ENCODE data around the gene TMEM44. TPM values are rescaled to one million over a fixed set of nuclear protein-coding genes. Genes with fewer than 3 reads are reported as not detected.
A peak's percentile ranks its signal among the peaks of the same experiment; 100 is the strongest.

The TMEM44 gene
- total RNA-seq, 2 experiments from 2014 or later: 4.4 to 5.0 TPM

GRCh38 chr3:194588741-194589140, 44.5 kb downstream of the TMEM44 start:
- ATAC-seq (no peak), DNase-seq (no peak)
- ChIA-PET CTCF (interaction anchor here (1.0 to 1.6 kb wide), 3 partner anchors 45 to 255 kb away, joined by 3 to 5 read pairs (median 4); partner anchors contain the start of gene TMEM44), POLR2A (no interaction called here)
- no peak overlapping the region for H3K27ac Mint-ChIP-seq
- peaks cover 20% of the 10 kb centered on the region for H3K4me1 Mint-ChIP-seq (ENCODE audit: low read depth)
- intact Hi-C loops (cut with micrococcal nuclease): no loop called here
- H3K9me3 Mint-ChIP-seq: peaks cover 11% of the 10 kb centered on the region
- TF ChIP-seq CTCF (IDR thresholded peaks at IDR 0.05): no peak
- peaks cover 27% of the 10 kb centered on the region for H3K36me3 Mint-ChIP-seq (ENCODE audit: low read depth)
- H3K27me3 Mint-ChIP-seq: no peaks in the 10 kb centered on the region
- H3K4me3 Mint-ChIP-seq: no peak overlapping the region

- ChIA-PET POLR2A (no interaction called here), CTCF (interaction anchor here (1.0 to 1.6 kb wide), 3 partner anchors 45 to 254 kb away, joined by 3 to 5 read pairs (median 4); partner anchors contain the start of gene TMEM44)
- Mint-ChIP-seq H3K4me3 (no peak overlapping the region), H3K27ac (no peak overlapping the region), H3K27me3 (no peaks in the 10 kb centered on the region), H3K9me3 (peaks cover 11% of the 10 kb centered on the region), H3K4me1 (ENCODE audit: low read depth) (peaks cover 20% of the 10 kb centered on the region), H3K36me3 (ENCODE audit: low read depth) (peaks cover 27% of the 10 kb centered on the region)
- intact Hi-C loops (cut with micrococcal nuclease): no loop called here
- ATAC-seq (no peak), DNase-seq (no peak)
- no peak for TF ChIP-seq CTCF (IDR thresholded peaks at IDR 0.05)
Measured at GRCh38 chr3:194588236-194588635, 45.0 kb downstream of the TMEM44 start.

GRCh38 chr3:194587438-194587931, 45.7 kb downstream of the TMEM44 start:
- no peak overlapping the region for H3K27ac Mint-ChIP-seq
- TF ChIP-seq CTCF (IDR thresholded peaks at IDR 0.05): no peak
- H3K4me3 Mint-ChIP-seq: no peak overlapping the region
- ATAC-seq (no peak), DNase-seq (no peak)
- intact Hi-C loops (cut with micrococcal nuclease): no loop called here
- H3K27me3 Mint-ChIP-seq: no peaks in the 10 kb centered on the region
- CTCF ChIA-PET: interaction anchor here (0.7 kb wide), 2 partner anchors 116 to 272 kb away, joined by 3 read pairs; no protein-coding TSS in a partner anchor
- peaks cover 27% of the 10 kb centered on the region for H3K36me3 Mint-ChIP-seq (ENCODE audit: low read depth)
- peaks cover 20% of the 10 kb centered on the region for H3K4me1 Mint-ChIP-seq (ENCODE audit: low read depth)
- H3K9me3 Mint-ChIP-seq: peaks cover 11% of the 10 kb centered on the region
- POLR2A ChIA-PET: no interaction called here

- H3K4me3 Mint-ChIP-seq: no peak overlapping the region
- no peak for DNase-seq
- no peak for TF ChIP-seq CTCF (IDR thresholded peaks at IDR 0.05)
- no peak for ATAC-seq
- peaks cover 27% of the 10 kb centered on the region for H3K36me3 Mint-ChIP-seq (ENCODE audit: low read depth)
- no peak overlapping the region for H3K27ac Mint-ChIP-seq
- intact Hi-C loops (cut with micrococcal nuclease): no loop called here
- no peaks in the 10 kb centered on the region for H3K27me3 Mint-ChIP-seq
- ChIA-PET CTCF (interaction anchor here (0.7 to 1.2 kb wide), 5 partner anchors 47 to 271 kb away, joined by 3 to 4 read pairs (median 3); no protein-coding TSS in a partner anchor), POLR2A (no interaction called here)
- H3K4me1 Mint-ChIP-seq (ENCODE audit: low read depth): peaks cover 20% of the 10 kb centered on the region
- H3K9me3 Mint-ChIP-seq: peaks cover 12% of the 10 kb centered on the region
Measured at GRCh38 chr3:194586836-194587235, 46.4 kb downstream of the TMEM44 start.

- CTCF ChIA-PET: interaction anchor here (0.7 to 4.3 kb wide), 5 partner anchors 9 to 120 kb away, joined by 3 to 26 read pairs (median 4); no protein-coding TSS in a partner anchor
- Mint-ChIP-seq H3K4me1 (ENCODE audit: low read depth) (peaks cover 20% of the 10 kb centered on the region), H3K9me3 (peaks cover 12% of the 10 kb centered on the region), H3K4me3 (peak overlapping the region; percentile 97), H3K36me3 (ENCODE audit: low read depth) (peaks cover 27% of the 10 kb centered on the region), H3K27ac (no peak overlapping the region), H3K27me3 (no peaks in the 10 kb centered on the region)
- POLR2A ChIA-PET: no interaction called here
- TF ChIP-seq CTCF (IDR thresholded peaks at IDR 0.05): no peak
- intact Hi-C loops (cut with micrococcal nuclease): no loop called here
- no peak for ATAC-seq
- DNase-seq: no peak
Measured at GRCh38 chr3:194585880-194586281, 47.3 kb downstream of the TMEM44 start.

Measured in activated CD8-positive, alpha-beta T cell treated with anti-CD3 and anti-CD28 coated beads for 36 hours (primary cell).